ENCODE results near the gene STRADA.
"Not testable (repeated sequence)": the region's sequence is repeated elsewhere in the genome, so short reads cannot be mapped to it uniquely, and the experiment has no call there.

Gene STRADA

GRCh38 chr17:63753215-63753614 is 11.6 kb upstream of the STRADA start:
- DNase-seq = no peak

- no peak for DNase-seq
Measured at GRCh38 chr17:63752707-63753106, 11.1 kb upstream of the STRADA start.

- no peak for DNase-seq
Measured at GRCh38 chr17:63751806-63752205, 10.2 kb upstream of the STRADA start.

- DNase-seq = no peak
Measured at GRCh38 chr17:63741143-63741407, 524 bp downstream of the STRADA start.

- no peak for DNase-seq
Measured at GRCh38 chr17:63740464-63741142, 996 bp downstream of the STRADA start.

- no peak for DNase-seq
Measured at GRCh38 chr17:63735691-63736090, 5.9 kb downstream of the STRADA start.

GRCh38 chr17:63722403-63722802 is 19.2 kb downstream of the STRADA start:
- DNase-seq = no peak

GRCh38 chr17:63720194-63720593 is 21.4 kb downstream of the STRADA start:
- DNase-seq = not testable (repeated sequence)

- DNase-seq = no peak
Measured at GRCh38 chr17:63718988-63719387, 22.6 kb downstream of the STRADA start.

- DNase-seq = no peak
Measured at GRCh38 chr17:63716426-63716825, 25.2 kb downstream of the STRADA start.

- DNase-seq = no peak
Measured at GRCh38 chr17:63714550-63715277, 26.9 kb downstream of the STRADA start.

- no peak for DNase-seq
Measured at GRCh38 chr17:63709110-63709509, 32.5 kb downstream of the STRADA start.

GRCh38 chr17:63707151-63707550 is 34.4 kb downstream of the STRADA start:
- no peak for DNase-seq

GRCh38 chr17:63706336-63707082 is 35.1 kb downstream of the STRADA start:
- no peak for DNase-seq

- DNase-seq = no peak
Measured at GRCh38 chr17:63705657-63706056, 35.9 kb downstream of the STRADA start.

- DNase-seq = no peak
Measured at GRCh38 chr17:63704836-63705235, 36.8 kb downstream of the STRADA start.

- no peak for DNase-seq
Measured at GRCh38 chr17:63704259-63704576, 37.4 kb downstream of the STRADA start.

- no peak for DNase-seq
Measured at GRCh38 chr17:63703556-63704258, 37.9 kb downstream of the STRADA start.

GRCh38 chr17:63703029-63703428 is 38.6 kb downstream of the STRADA start:
- no peak for DNase-seq

- DNase-seq = no peak
Measured at GRCh38 chr17:63702721-63703015, 38.9 kb downstream of the STRADA start.

GRCh38 chr17:63701868-63702720 is 39.5 kb downstream of the STRADA start:
- no peak for DNase-seq

GRCh38 chr17:63701456-63701820 is 40.2 kb downstream of the STRADA start:
- DNase-seq = no peak
